Gastroesophageal sphincter (tissue), 4 donors: ENCODE measurements around the gene KRT28. TPM values are rescaled to one million over a fixed set of nuclear protein-coding genes. Genes with fewer than 3 reads are reported as not detected.
"Not testable (repeated sequence)": the region's sequence is repeated elsewhere in the genome, so short reads cannot be mapped to it uniquely, and the experiment has no call there.

Experiments used
- ATAC-seq: fragments of 150-250 bp; one replicate; pipeline ENCODE4 v1.9.1; 2016; ENCODE audit warnings: mild to moderate bottlenecking, moderate library complexity
- H3K27ac ChIP-seq, 4 donors: fragments of 200-600 bp; sonication (generic) in 3 of 4; 1 replicate in 3 of 4; 2 replicates in 1 of 4; pipeline ENCODE4 v1.5.1; 2016 to 2019
- H3K27me3 ChIP-seq: fragments of 200-600 bp; sonication (generic); one replicate; pipeline ENCODE4 v1.5.1; 2019
- H3K36me3 ChIP-seq, 2 donors: fragments of 200-600 bp; sonication (generic); one replicate each; pipeline ENCODE4 v1.5.1; 2019; ENCODE audit warnings: control low read depth in 1 of 2
- H3K4me1 ChIP-seq, 3 donors: fragments of 200-600 bp; sonication (generic); 1 replicate in 2 of 3; 2 replicates in 1 of 3; pipeline ENCODE4 v1.5.1; 2016 to 2019; ENCODE audit warnings: control low read depth in 2 of 3
- H3K4me3 ChIP-seq, 2 donors: fragments of 200-600 bp; sonication (generic); one replicate each; pipeline ENCODE4 v1.5.1; 2019; ENCODE audit warnings: mild to moderate bottlenecking in 1 of 2, moderate library complexity in 1 of 2
- H3K9me3 ChIP-seq, 3 donors: fragments of 200-600 bp; sonication (generic); one replicate each; pipeline ENCODE4 v1.5.1; 2017 to 2019; ENCODE audit warnings: control low read depth in 2 of 3
- CTCF ChIP-seq, 4 experiments: fragments of 200-600 bp in 2 of 4; fragments of 450-650 bp in 2 of 4; sonication (generic) in 1 of 4; IDR thresholded peaks; one replicate each; pipeline ENCODE4 v1.5.1; 2017 to 2019; ENCODE audit warnings: antibody characterized with exemption in 4 of 4, mild to moderate bottlenecking in 2 of 4, moderate library complexity in 2 of 4
- EP300 ChIP-seq: sonication (generic); formaldehyde crosslinking; IDR thresholded peaks from one replicate; pipeline ENCODE4 v1.6.1; 2017; ENCODE audit warnings: antibody characterized with exemption, mild to moderate bottlenecking
- POLR2A ChIP-seq, 2 donors: fragments of 450-650 bp; IDR thresholded peaks; one replicate each; pipeline ENCODE4 v1.6.1; 2017; ENCODE audit warnings: antibody characterized with exemption in 2 of 2, mild to moderate bottlenecking in 2 of 2, moderate library complexity in 1 of 2
- POLR2AphosphoS5 ChIP-seq: sonication (generic); formaldehyde crosslinking; IDR thresholded peaks from one replicate; pipeline ENCODE4 v1.6.1; 2017; ENCODE audit warnings: antibody characterized with exemption
- WGBS, 2 donors: methylation state at CpG; one replicate each; pipeline ENCODE4 v1.1.5; 2018; ENCODE audit warnings: low coverage in 1 of 2; 5-methylcytosine and 5-hydroxymethylcytosine counted together
- total RNA-seq, 4 donors: library from RNA; depleted of rRNA; stranded (reverse); fragments of >200 nt; gene quantifications; one replicate each; pipeline ENCODE4 v1.1.0, GENCODE V29; 2016

KRT28 gene
- total RNA-seq, 4 donors from 2014 or later, result not detected

DNA sequence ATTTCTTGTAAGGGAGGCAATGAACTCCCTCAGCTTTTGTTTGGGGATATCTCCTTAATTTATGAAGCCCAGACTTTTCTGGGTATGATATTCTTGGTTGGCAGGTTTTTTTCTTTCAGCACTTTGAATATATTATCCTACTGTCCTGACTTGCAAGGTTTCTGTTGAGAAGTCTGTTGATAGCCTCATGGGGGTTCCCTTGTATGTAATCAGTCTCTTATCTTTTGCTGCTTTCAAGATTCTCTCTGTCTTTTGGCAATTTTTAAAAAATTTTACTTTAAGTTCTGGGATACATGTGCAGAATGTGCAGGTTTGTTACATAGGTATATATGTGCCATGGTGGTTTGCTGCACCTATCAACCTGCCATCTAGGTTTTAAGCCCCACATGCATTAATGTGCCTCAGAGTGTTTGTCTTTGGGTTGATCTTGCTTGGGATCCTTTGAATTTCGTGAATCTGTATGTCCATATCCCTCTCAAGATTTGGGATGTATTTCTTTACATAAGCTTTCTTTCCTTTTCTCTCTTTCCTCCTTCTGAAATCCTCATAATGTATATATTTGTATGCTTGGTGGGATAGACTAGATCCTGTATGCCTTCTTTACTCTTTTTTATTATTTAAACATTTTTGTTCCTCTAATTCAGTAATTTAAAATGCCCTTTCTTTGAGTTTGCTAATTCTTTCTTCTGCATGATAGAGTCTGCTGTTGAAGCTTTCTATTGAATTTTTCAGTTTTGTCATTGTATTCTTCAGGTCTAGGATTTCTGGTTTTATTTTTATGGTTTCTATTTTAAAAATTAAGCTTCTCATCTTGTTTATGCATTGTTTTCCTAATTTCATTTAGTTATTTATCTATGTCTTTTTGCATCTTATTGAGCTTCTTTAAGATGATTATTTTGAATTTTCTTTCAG lies 39.4 kb downstream of the KRT28 start:
- Histone ChIP-seq H3K27me3 (no peaks in the 10 kb centered on the region), H3K4me1 (no peaks in the 10 kb centered on the region), H3K9me3 (peaks cover 0 to 53% (median 0%) of the 10 kb centered on the region in 3 donors), H3K36me3 (no peaks in the 10 kb centered on the region), H3K27ac (no peak overlapping the region), H3K4me3 (no peak overlapping the region)
- no peak for TF ChIP-seq POLR2A (IDR thresholded peaks at IDR 0.05)
- TF ChIP-seq EP300, result no peak
- TF ChIP-seq CTCF (IDR thresholded peaks at IDR 0.05), result no peak
- TF ChIP-seq POLR2AphosphoS5, result no peak
- 13 to 29% methylated on average over 1 of the region's 1 CpG for WGBS, 2 donors
- no peak for ATAC-seq

- Histone ChIP-seq H3K36me3 (no peaks in the 10 kb centered on the region), H3K4me3 (no peak within 1 kb of the TSS), H3K27ac (no peak within 1 kb of the TSS), H3K27me3 (peaks cover 11% of the 10 kb centered on the region), H3K9me3 (peaks cover 0 to 11% (median 0%) of the 10 kb centered on the region in 3 donors), H3K4me1 (no peaks in the 10 kb centered on the region)
- TF ChIP-seq POLR2AphosphoS5, result no peak
- TF ChIP-seq EP300, result no peak
- TF ChIP-seq POLR2A (IDR thresholded peaks at IDR 0.05), result no peak
- TF ChIP-seq CTCF (IDR thresholded peaks at IDR 0.05), result no peak
- 72 to 82% methylated on average over 2 to 4 of the region's 4 CpGs for WGBS, 2 donors
- ATAC-seq, result no peak
Observed at GRCh38 chr17:40755231-40755630, 44.5 kb downstream of the KRT28 start, which contains the start of gene KRT25. Gene KRT25 (minus strand): TSS chr17:40755331. CDS start chr17:40755271, 60 bp downstream.

- H3K9me3 ChIP-seq, result no peaks in the 10 kb centered on the region
Observed at GRCh38 chr17:40753804-40754203, 46.0 kb downstream of the KRT28 start.

DNA sequence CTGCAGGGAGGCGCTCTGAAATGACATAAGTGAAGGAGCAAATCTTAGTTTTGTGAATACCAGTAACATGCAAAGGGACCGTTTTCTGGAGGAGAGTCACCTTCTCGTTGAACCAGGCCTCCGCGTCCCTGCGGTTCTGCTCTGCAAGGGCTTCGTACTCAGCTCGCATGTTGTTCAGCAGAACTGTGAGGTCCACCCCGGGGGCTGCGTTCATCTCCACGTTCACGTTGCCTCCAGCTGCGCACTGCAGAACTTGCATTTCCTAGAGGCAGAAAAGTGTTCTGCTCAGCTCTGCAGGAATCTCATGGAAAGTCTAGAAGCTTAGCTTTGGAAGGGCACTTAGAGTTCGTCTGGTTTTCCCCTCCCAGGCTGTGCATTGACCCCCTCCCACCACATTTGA lies 48.7 kb downstream of the KRT28 start:
- Histone ChIP-seq H3K27me3 (peaks cover 32% of the 10 kb centered on the region), H3K27ac (no peak overlapping the region), H3K36me3 (no peaks in the 10 kb centered on the region), H3K9me3 (no peaks in the 10 kb centered on the region), H3K4me3 (no peak overlapping the region), H3K4me1 (no peaks in the 10 kb centered on the region)
- WGBS, 2 donors, result 80 to 83% methylated on average over 7 to 11 of the region's 14 CpGs
- TF ChIP-seq EP300 (no peak), POLR2A (IDR thresholded peaks at IDR 0.05) (no peak), POLR2AphosphoS5 (no peak), CTCF (IDR thresholded peaks at IDR 0.05) (no peak)
- no peak for ATAC-seq

More at GRCh38 chr17:40753804-40754203, 46.0 kb downstream of the KRT28 start:
- no peak for TF ChIP-seq CTCF (IDR thresholded peaks at IDR 0.05)
- TF ChIP-seq POLR2AphosphoS5, result no peak
- TF ChIP-seq POLR2A (IDR thresholded peaks at IDR 0.05), result no peak
- no peak for TF ChIP-seq EP300
- 90 to 91% methylated on average over 3 of the region's 3 CpGs for WGBS, 2 donors
- peaks cover 25% of the 10 kb centered on the region for H3K27me3 ChIP-seq
- no peak overlapping the region for H3K4me3 ChIP-seq
- ATAC-seq, result no peak
- H3K27ac ChIP-seq, result no peak overlapping the region
- H3K36me3 ChIP-seq, result no peaks in the 10 kb centered on the region
- H3K4me1 ChIP-seq, result no peaks in the 10 kb centered on the region

DNA sequence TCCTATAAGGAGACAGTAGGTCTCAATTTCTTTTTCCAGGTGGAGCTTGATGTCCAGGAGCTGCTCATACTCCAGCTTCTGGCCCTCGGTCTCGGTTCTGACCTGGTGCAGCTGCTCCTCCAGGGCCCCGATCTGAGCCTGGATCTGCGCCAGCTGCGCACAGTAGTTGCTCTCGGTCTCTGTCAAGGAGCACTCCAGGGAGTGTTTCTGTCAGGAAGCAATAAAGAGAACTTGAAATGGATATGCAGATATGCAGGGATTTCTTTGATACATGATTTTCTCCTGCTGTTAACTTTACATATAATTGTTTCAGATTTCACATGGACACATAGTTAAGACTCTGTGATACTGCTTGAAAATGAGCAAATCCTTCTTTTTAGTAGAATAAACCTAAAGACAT lies 49.4 kb downstream of the KRT28 start:
- Histone ChIP-seq H3K9me3 (no peaks in the 10 kb centered on the region), H3K4me3 (no peak overlapping the region), H3K27ac (no peak overlapping the region), H3K36me3 (no peaks in the 10 kb centered on the region), H3K27me3 (peaks cover 32% of the 10 kb centered on the region), H3K4me1 (no peaks in the 10 kb centered on the region)
- ATAC-seq, result no peak
- WGBS, 2 donors, result 33% methylated on average over 4 of the region's 6 CpGs; no CpG with 5 or more reads in 1 of the 2 donors
- TF ChIP-seq POLR2AphosphoS5 (no peak), POLR2A (IDR thresholded peaks at IDR 0.05) (no peak)

- H3K4me1 ChIP-seq, H3K27ac ChIP-seq, H3K4me3 ChIP-seq, H3K9me3 ChIP-seq, H3K36me3 ChIP-seq, ATAC-seq: not testable (repeated sequence)
- H3K27me3 ChIP-seq, result peaks cover 44% of the 10 kb centered on the region
- WGBS, 2 donors, result 71 to 100% methylated on average over 1 of the region's 1 CpG
Observed at GRCh38 chr17:40748666-40749065, 51.1 kb downstream of the KRT28 start.
